BJ (cell line): ENCODE data around the gene COL6A3. TPM values are rescaled to one million over a fixed set of nuclear protein-coding genes. Genes with fewer than 3 reads are reported as not detected.

Source experiments
- CTCF ChIA-PET: fragments of 350-600 bp; formaldehyde crosslinking; extraction: SDS; loops from one replicate; lab custom pipeline; 2021; ENCODE audit warnings: antibody characterized with exemption, inconsistent platforms; lab: Yijun Ruan, JAX
- POLR2A ChIA-PET: fragments of 300-600 bp; sonication (Branson Sonifier 250); formaldehyde crosslinking; extraction: SDS; loops from one replicate; lab custom pipeline; 2021; ENCODE audit warnings: antibody characterized with exemption; lab: Charles Lee
- DNase-seq: peaks from one replicate; pipeline ENCODE4 v3.0.0-alpha.2; 2011; ENCODE audit warnings: low read depth
- H3K27me3 ChIP-seq: 2 replicates; pipeline ENCODE4 v1.6.0; 2011; ENCODE audit warnings: low read length; ENCODE audit not compliant: control insufficient read depth, insufficient read depth
- H3K36me3 ChIP-seq: 2 replicates; pipeline ENCODE4 v1.5.1; 2011; ENCODE audit warnings: low read length; ENCODE audit not compliant: control insufficient read depth, insufficient read depth
- H3K4me3 ChIP-seq: 2 replicates; pipeline ENCODE4 v1.5.1; 2011; ENCODE audit warnings: low read depth, mild to moderate bottlenecking, control low read depth, low read length
- polyA plus RNA-seq: library from polyadenylated mRNA; depleted of rRNA; stranded (reverse); fragments of >200 nt; gene quantifications from 2 replicates; pipeline ENCODE4 v1.2.3, GENCODE V29; 2011
- TF ChIP-seq, protein P1 (sequence below): IDR thresholded peaks from 2 replicates; pipeline ENCODE4 v1.5.1; 2011; ENCODE audit warnings: low read depth, mild to moderate bottlenecking, control low read depth, inconsistent platforms, low read length, moderate library complexity; ENCODE audit not compliant: insufficient read depth

COL6A3 gene
- polyA plus RNA-seq, 1 experiment = 695 TPM

DNA sequence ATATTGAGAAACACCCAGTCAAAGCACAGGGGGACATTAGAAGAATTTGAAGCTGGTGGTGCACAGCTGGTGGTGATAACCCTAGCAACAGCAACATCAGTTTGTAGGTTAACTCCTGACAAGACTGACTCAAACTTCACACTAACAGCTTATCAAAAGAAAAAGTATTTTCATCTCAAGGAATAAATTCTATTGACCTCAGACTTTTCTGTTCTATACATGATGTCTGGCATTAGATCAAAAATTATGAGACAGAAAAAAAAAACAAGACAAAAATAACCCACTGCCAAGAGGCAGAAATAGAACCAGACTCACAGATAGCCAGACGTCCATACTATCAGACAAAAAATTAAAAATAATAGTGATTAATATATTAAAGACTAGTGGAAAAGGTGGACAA is 126.1 kb downstream of the COL6A3 start:
- H3K4me3 ChIP-seq = no peak overlapping the region
- POLR2A ChIA-PET = no interaction called here
- no peak for DNase-seq
- no peaks in the 10 kb centered on the region for H3K36me3 ChIP-seq
- TF ChIP-seq, protein P1, sequence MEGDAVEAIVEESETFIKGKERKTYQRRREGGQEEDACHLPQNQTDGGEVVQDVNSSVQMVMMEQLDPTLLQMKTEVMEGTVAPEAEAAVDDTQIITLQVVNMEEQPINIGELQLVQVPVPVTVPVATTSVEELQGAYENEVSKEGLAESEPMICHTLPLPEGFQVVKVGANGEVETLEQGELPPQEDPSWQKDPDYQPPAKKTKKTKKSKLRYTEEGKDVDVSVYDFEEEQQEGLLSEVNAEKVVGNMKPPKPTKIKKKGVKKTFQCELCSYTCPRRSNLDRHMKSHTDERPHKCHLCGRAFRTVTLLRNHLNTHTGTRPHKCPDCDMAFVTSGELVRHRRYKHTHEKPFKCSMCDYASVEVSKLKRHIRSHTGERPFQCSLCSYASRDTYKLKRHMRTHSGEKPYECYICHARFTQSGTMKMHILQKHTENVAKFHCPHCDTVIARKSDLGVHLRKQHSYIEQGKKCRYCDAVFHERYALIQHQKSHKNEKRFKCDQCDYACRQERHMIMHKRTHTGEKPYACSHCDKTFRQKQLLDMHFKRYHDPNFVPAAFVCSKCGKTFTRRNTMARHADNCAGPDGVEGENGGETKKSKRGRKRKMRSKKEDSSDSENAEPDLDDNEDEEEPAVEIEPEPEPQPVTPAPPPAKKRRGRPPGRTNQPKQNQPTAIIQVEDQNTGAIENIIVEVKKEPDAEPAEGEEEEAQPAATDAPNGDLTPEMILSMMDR = no peak
- H3K27me3 ChIP-seq = no peaks in the 10 kb centered on the region
- CTCF ChIA-PET = interaction anchor here (0.5 to 0.8 kb wide), 2 partner anchors 8 to 67 kb away, joined by 3 read pairs; no protein-coding TSS in a partner anchor

DNA sequence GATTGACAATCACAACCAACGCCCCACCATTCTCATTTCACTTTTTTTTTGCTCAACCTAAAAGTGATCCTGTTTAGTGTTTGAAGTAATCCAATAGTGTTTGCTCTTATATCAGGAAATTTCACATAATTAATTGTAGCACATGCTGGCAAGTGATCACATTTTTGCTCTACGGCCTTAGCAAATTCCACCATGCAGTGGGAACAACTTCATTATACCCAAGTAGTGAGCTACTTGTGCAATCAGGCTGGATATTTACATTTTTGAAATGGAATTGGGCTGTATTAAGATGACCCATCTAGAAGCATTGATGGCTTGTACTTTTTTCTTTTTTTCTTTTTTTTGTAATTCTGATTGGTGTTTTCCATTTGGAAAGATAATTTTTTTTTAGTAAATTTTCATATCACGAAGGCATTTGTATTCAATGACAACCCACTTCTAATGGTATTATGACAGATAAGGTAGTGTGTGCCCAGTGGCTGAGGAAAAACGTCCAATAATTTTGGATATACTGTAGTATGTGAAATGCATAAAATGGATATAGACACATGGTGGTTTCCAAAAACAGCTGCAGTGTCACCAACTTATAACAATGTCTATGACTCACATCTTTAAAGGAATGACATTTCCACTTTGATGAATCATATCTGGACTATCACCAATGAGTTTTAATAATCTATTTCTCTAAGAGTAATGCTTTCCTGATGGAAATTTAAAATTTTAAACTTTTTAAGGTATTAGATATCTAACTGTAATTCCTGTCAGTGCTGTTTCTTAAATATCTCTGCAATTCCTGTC is 130.6 kb downstream of the COL6A3 start:
- no peaks in the 10 kb centered on the region for H3K27me3 ChIP-seq
- TF ChIP-seq, protein P1 = no peak
- H3K4me3 ChIP-seq = no peak overlapping the region
- POLR2A ChIA-PET = interaction anchor here (0.7 to 1.5 kb wide), 4 partner anchors 16 to 128 kb away, joined by 3 to 5 read pairs (median 4); no protein-coding TSS in a partner anchor
- no peak for DNase-seq
- CTCF ChIA-PET = interaction anchor here (0.6 to 1.3 kb wide), 3 partner anchors 12 to 118 kb away, joined by 3 to 4 read pairs (median 3); no protein-coding TSS in a partner anchor
- H3K36me3 ChIP-seq = no peaks in the 10 kb centered on the region

DNA sequence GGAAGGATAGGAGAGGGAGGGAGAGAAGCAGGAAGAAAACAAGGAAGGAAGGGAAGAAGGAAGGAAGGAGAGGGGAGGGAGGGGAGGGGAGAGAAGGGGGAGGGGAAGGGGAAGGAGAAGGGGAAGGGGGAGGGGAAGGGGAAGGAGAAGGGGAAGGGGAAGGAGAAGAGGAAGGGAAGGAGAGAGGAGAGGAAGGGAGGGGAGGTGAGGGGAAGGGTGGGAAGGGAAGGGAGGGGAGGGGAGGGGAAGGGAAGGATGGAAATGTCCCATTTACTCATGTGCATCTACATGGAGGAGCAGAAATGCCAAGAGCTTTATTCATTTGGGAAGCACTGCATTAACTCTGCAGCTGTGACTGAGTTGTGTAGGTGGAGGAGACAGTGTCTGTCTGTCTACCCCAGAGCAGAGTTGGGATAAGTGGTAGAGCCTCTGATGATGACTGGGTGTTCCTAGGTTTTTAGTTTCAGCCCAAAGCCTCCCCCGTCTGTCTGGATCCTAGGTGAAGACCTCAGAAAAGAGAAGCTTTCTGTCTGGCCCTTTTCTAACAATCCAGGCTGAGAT is 131.3 kb downstream of the COL6A3 start:
- no peaks in the 10 kb centered on the region for H3K36me3 ChIP-seq
- POLR2A ChIA-PET = interaction anchor here (0.7 to 1.5 kb wide), 5 partner anchors 16 to 129 kb away, joined by 3 to 5 read pairs (median 3); no protein-coding TSS in a partner anchor
- no peak for DNase-seq
- no peak overlapping the region for H3K4me3 ChIP-seq
- CTCF ChIA-PET = interaction anchor here (0.6 to 0.9 kb wide), 3 partner anchors 12 to 51 kb away, joined by 3 read pairs; no protein-coding TSS in a partner anchor
- TF ChIP-seq, protein P1 = no peak
- no peaks in the 10 kb centered on the region for H3K27me3 ChIP-seq

DNA sequence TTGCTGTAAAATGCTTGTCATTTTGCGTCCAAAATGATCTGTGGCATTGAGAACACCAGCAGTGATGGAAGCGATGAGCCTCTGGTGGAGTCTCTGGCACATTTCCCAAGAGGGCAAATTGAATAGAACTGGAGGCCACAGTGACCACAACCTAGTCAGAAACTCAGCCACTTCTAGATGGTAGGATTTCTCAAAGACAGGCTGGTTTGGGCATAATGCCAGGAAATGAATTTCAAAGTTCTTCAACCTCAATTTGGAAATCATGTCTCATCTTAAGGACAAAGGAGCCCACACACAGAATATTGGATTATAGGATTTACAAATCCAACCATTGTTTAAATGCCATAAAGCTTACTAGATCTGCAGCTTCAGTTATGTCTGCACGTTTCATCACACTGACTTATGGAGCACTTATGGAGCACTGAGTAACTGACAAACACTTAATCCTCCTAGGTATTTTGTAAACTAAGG is 132.1 kb downstream of the COL6A3 start:
- no peak overlapping the region for H3K4me3 ChIP-seq
- CTCF ChIA-PET = interaction anchor here (0.6 to 1.4 kb wide), 6 partner anchors 8 to 122 kb away, joined by 3 to 6 read pairs (median 4); no protein-coding TSS in a partner anchor
- POLR2A ChIA-PET = interaction anchor here (1.0 to 1.5 kb wide), 2 partner anchors 30 to 80 kb away, joined by 3 to 5 read pairs; no protein-coding TSS in a partner anchor
- no peaks in the 10 kb centered on the region for H3K27me3 ChIP-seq
- DNase-seq = no peak
- TF ChIP-seq, protein P1 = no peak
- no peaks in the 10 kb centered on the region for H3K36me3 ChIP-seq
